Gastrocnemius medialis (tissue), 4 donors: ENCODE measurements around the gene HNRNPA2B1.

Experiments used
- POLR2A ChIP-seq, 2 donors: fragments of 450-650 bp; IDR thresholded peaks; one replicate each; pipeline ENCODE4 v1.6.1; 2017; ENCODE audit warnings: antibody characterized with exemption in 2 of 2, mild to moderate bottlenecking in 2 of 2, moderate library complexity in 2 of 2
- TF ChIP-seq, protein P1 (sequence below), 5 experiments: fragments of 450-650 bp in 3 of 5; fragments of 200-600 bp in 2 of 5; sonication (generic) in 2 of 5; IDR thresholded peaks in 4 of 5; conservative IDR thresholded peaks in 1 of 5; 1 replicate in 4 of 5; 2 replicates in 1 of 5; pipeline ENCODE4 v1.5.1; 2016 to 2019; ENCODE audit warnings: antibody characterized with exemption in 5 of 5, mild to moderate bottlenecking in 3 of 5, moderate library complexity in 3 of 5

DNA sequence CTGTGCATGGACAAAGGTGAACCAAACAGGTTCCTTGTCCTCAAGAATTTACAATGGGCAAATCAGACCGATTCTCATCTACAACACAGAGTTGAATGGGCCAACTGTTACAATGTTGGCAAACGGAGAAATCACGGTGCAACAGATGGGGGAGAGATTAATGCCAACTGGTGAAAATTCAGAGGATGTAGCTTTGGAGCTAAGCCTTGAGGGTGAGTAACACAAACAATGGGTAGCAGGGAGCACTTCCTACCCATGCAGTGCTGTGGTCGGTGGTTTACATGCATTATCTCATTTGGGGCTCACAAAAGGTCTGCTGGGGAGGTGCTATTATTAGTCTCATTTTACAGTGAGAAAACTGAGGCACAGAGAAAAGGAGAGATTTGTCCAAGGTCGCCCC is 49.5 kb downstream of the HNRNPA2B1 start:
- TF ChIP-seq, protein P1, sequence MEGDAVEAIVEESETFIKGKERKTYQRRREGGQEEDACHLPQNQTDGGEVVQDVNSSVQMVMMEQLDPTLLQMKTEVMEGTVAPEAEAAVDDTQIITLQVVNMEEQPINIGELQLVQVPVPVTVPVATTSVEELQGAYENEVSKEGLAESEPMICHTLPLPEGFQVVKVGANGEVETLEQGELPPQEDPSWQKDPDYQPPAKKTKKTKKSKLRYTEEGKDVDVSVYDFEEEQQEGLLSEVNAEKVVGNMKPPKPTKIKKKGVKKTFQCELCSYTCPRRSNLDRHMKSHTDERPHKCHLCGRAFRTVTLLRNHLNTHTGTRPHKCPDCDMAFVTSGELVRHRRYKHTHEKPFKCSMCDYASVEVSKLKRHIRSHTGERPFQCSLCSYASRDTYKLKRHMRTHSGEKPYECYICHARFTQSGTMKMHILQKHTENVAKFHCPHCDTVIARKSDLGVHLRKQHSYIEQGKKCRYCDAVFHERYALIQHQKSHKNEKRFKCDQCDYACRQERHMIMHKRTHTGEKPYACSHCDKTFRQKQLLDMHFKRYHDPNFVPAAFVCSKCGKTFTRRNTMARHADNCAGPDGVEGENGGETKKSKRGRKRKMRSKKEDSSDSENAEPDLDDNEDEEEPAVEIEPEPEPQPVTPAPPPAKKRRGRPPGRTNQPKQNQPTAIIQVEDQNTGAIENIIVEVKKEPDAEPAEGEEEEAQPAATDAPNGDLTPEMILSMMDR (IDR thresholded peaks at IDR 0.05 in 4 of 5, conservative IDR thresholded peaks at IDR 0.05 in 1 of 5): no peak
- TF ChIP-seq POLR2A (IDR thresholded peaks at IDR 0.05): no peak
